Measurements from ENCODE around the gene TMEM175.

- no peak for TF ChIP-seq POLR2AphosphoS5 (IDR thresholded peaks at IDR 0.05; ENCODE audit: low read depth, low read length)
- no peak for TF ChIP-seq POLR2A (IDR thresholded peaks at IDR 0.05; ENCODE audit: low read depth, low read length)
- no peak for TF ChIP-seq TAF1 (IDR thresholded peaks at IDR 0.05; ENCODE audit: borderline replicate concordance, low read depth, low read length)
Measured at GRCh38 chr4:965766-966134, 33.5 kb downstream of the TMEM175 start.
